Measurements from ENCODE around the gene RAB4B. TPM values are rescaled to one million over a fixed set of nuclear protein-coding genes. Genes with fewer than 3 reads are reported as not detected.
A peak's percentile ranks its signal among the peaks of the same experiment; 100 is the strongest.

Gene RAB4B
- total RNA-seq, 1 donor = 13.8 TPM

DNA sequence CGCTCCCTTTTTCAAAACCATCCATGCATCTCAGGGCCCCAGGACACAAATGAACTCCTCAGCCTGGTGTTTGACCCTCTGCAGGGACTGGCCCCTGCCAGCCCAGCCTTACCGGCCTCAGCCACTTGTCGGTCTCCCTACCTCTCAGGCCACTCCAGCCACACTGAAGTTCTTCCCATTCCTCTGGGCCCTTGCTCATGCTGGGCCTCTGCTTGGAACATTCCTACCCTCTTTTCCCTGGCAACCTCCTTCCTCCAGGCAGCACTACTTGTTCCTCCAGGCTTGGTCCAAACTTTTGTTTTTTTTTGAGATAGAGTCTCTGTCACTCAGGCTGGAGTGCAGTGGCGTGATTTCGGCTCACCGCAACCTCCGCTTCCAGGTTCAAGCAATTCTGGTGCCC, 13.3 kb downstream of the RAB4B start:
- Histone ChIP-seq H4K20me1 (ENCODE audit: insufficient read depth, low read length) (no peaks in the 10 kb centered on the region), H3K27ac (ENCODE audit: low read depth, low read length) (no peak overlapping the region), H3K9me3 (ENCODE audit: low read depth, low read length) (no peaks in the 10 kb centered on the region), H3K4me1 (ENCODE audit: insufficient read depth, low read length) (no peaks in the 10 kb centered on the region), H3K4me3 (ENCODE audit: insufficient read depth, low read length) (no peak overlapping the region), H3K36me3 (ENCODE audit: insufficient read depth, low read length) (no peaks in the 10 kb centered on the region), H3K27me3 (ENCODE audit: insufficient read depth, low read length) (no peaks in the 10 kb centered on the region), H2AFZ (ENCODE audit: low read length) (no peak overlapping the region), H3K4me2 (ENCODE audit: insufficient read depth, low read length) (no peak overlapping the region), H3K79me2 (ENCODE audit: insufficient read depth, low read length) (no peaks in the 10 kb centered on the region)
- TF ChIP-seq, protein P1, sequence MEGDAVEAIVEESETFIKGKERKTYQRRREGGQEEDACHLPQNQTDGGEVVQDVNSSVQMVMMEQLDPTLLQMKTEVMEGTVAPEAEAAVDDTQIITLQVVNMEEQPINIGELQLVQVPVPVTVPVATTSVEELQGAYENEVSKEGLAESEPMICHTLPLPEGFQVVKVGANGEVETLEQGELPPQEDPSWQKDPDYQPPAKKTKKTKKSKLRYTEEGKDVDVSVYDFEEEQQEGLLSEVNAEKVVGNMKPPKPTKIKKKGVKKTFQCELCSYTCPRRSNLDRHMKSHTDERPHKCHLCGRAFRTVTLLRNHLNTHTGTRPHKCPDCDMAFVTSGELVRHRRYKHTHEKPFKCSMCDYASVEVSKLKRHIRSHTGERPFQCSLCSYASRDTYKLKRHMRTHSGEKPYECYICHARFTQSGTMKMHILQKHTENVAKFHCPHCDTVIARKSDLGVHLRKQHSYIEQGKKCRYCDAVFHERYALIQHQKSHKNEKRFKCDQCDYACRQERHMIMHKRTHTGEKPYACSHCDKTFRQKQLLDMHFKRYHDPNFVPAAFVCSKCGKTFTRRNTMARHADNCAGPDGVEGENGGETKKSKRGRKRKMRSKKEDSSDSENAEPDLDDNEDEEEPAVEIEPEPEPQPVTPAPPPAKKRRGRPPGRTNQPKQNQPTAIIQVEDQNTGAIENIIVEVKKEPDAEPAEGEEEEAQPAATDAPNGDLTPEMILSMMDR (IDR thresholded peaks at IDR 0.05; ENCODE audit: extremely low read depth, low read depth, low read length) = no peak
- DNase-seq (ENCODE audit: insufficient read length, low spot score, missing footprints) = no peak

DNA sequence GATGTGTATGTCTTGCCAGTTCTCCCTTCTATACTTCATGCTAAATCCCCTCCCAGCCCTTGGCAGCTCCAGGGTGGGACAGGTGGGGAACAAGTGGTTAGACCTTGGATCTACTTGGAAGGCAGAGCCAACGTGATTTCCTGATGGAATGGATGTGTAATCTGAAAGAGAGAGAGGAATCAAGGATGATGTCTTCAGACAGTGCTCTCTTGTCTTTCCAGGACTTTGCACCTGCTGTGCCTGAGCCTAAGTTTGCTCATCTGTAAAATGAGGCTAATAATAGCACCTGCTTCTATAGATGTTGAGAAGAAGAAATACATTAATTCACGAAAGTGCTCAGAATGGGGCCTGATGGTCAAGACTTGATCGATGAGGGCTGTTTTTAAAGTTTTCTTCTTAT, 13.9 kb downstream of the RAB4B start:
- Histone ChIP-seq H3K4me2 (ENCODE audit: insufficient read depth, low read length) (no peak overlapping the region), H3K4me1 (ENCODE audit: insufficient read depth, low read length) (no peaks in the 10 kb centered on the region), H4K20me1 (ENCODE audit: insufficient read depth, low read length) (no peaks in the 10 kb centered on the region), H2AFZ (ENCODE audit: low read length) (no peak overlapping the region), H3K4me3 (ENCODE audit: insufficient read depth, low read length) (no peak overlapping the region), H3K79me2 (ENCODE audit: insufficient read depth, low read length) (no peaks in the 10 kb centered on the region), H3K27me3 (ENCODE audit: insufficient read depth, low read length) (no peaks in the 10 kb centered on the region), H3K36me3 (ENCODE audit: insufficient read depth, low read length) (no peaks in the 10 kb centered on the region), H3K9me3 (ENCODE audit: low read depth, low read length) (no peaks in the 10 kb centered on the region), H3K27ac (ENCODE audit: low read depth, low read length) (no peak overlapping the region)
- TF ChIP-seq, protein P1 (IDR thresholded peaks at IDR 0.05; ENCODE audit: extremely low read depth, low read depth, low read length) = no peak
- DNase-seq (ENCODE audit: insufficient read length, low spot score, missing footprints) = no peak

DNA sequence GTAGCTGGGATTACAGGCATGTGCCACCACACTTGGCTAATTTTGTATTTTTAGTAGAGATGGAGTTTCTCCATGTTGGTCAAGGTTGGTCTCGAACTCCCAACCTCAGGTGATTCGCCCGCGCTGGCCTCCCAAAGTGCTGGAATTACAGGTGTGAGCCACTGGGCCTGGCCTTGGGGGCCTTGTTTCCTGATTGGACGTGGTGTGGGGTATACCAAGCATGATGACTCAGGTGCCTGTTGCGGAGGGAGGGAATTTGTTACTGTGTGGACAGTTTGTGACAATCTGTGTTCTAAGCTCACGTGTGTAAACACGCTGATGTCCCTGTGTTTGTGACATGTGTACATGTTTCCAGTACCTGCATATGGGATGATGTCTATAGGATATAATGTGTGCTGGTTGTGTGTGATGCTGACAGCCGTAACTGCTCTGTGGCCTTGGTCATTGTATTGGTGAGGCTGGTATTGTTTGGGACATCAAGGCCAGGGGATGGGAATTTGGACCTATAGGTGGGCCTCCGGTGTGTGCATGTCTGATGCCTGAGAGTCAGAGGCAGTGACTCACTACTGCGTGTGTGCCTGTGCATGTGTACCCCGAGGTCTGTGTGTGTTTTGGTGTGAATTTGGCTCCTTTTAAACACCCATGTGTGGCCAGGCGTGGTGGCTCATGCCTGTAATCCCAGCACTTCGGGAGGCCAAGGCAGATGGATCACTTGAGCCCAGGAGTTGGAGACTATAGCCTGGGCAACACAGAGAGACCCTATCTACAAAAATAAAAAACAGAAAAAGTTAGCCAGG, 19.3 kb downstream of the RAB4B start:
- TF ChIP-seq, protein P1 (IDR thresholded peaks at IDR 0.05; ENCODE audit: extremely low read depth, low read depth, low read length) = no peak
- peak overlapping the region; percentile 95 for H3K27ac ChIP-seq (ENCODE audit: low read depth, low read length)
- H4K20me1 ChIP-seq (ENCODE audit: insufficient read depth, low read length) = peaks cover 26% of the 10 kb centered on the region
- peaks cover 33% of the 10 kb centered on the region for H3K79me2 ChIP-seq (ENCODE audit: insufficient read depth, low read length)
- peak overlapping the region; percentile 96 for H3K4me2 ChIP-seq (ENCODE audit: insufficient read depth, low read length)
- H3K27me3 ChIP-seq (ENCODE audit: insufficient read depth, low read length) = no peaks in the 10 kb centered on the region
- peaks cover 28% of the 10 kb centered on the region for H3K4me1 ChIP-seq (ENCODE audit: insufficient read depth, low read length)
- peak overlapping the region; percentile 92 for H2AFZ ChIP-seq (ENCODE audit: low read length)
- peaks cover 20% of the 10 kb centered on the region for H3K36me3 ChIP-seq (ENCODE audit: insufficient read depth, low read length)
- peak; percentile 55 for DNase-seq (ENCODE audit: insufficient read length, low spot score, missing footprints)
- no peak overlapping the region for H3K4me3 ChIP-seq (ENCODE audit: insufficient read depth, low read length)
- H3K9me3 ChIP-seq (ENCODE audit: low read depth, low read length) = no peaks in the 10 kb centered on the region

DNA sequence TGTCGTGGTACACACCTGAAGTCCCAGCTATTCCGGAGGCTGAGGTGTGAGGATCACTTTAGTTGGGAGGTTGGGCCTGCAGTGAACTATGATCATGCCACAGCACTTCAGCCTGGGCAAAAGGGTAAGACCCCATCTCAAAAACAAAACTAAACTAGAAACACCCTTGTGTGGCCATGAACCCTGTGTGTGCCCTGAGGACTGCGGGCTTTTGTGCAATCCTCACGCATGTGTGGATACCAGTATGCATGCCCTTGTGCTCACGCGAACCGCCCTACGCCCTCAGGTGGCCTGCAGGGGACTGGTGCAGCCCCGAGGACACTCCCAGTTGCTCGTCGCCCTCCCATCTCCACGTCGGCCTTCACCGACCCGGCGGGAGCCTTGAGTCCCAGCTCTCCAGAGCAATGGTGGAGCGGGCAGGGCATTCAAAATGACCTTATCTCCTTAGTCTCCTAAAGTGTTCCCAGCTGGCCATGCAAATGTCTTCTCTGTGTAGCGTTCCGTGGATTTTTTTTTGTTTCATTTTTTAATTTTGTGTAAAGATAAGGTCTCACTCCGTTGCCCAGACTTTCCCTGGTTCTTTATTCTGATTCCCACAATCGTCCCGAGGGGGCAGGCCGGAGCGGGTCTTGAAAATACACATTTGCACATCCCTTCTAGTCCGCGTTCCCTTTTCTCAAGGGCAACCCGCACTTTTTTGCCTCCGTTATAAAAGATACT, 20.1 kb downstream of the RAB4B start:
- Histone ChIP-seq H3K4me1 (ENCODE audit: insufficient read depth, low read length) (peaks cover 36% of the 10 kb centered on the region), H3K79me2 (ENCODE audit: insufficient read depth, low read length) (peaks cover 41% of the 10 kb centered on the region), H3K27ac (ENCODE audit: low read depth, low read length) (peak overlapping the region; percentile 95), H3K4me3 (ENCODE audit: insufficient read depth, low read length) (peak overlapping the region; percentile 88), H3K4me2 (ENCODE audit: insufficient read depth, low read length) (peak overlapping the region; percentile 96), H2AFZ (ENCODE audit: low read length) (peak overlapping the region; percentile 92), H3K36me3 (ENCODE audit: insufficient read depth, low read length) (peaks cover 23% of the 10 kb centered on the region), H3K9me3 (ENCODE audit: low read depth, low read length) (no peaks in the 10 kb centered on the region), H3K27me3 (ENCODE audit: insufficient read depth, low read length) (no peaks in the 10 kb centered on the region), H4K20me1 (ENCODE audit: insufficient read depth, low read length) (peaks cover 34% of the 10 kb centered on the region)
- peak; percentile 96 for DNase-seq (ENCODE audit: insufficient read length, low spot score, missing footprints)
- TF ChIP-seq, protein P1 (IDR thresholded peaks at IDR 0.05; ENCODE audit: extremely low read depth, low read depth, low read length) = peak; percentile 38

All from osteoblast (primary cell).